A673 (cell line): ENCODE measurements around the gene WNT11.

Experiments
- CTCF ChIP-seq: fragments of 300-800, 200-600 bp; sonication (generic); conservative IDR thresholded peaks from 2 replicates; pipeline ENCODE4 v1.5.1; 2017; ENCODE audit warnings: low read depth, mild to moderate bottlenecking, antibody characterized with exemption, low read length, moderate library complexity, mixed read lengths
- EZH2 ChIP-seq: fragments of 200-600 bp; sonication (generic); IDR thresholded peaks from 2 replicates; pipeline ENCODE4 v1.6.1; 2017; ENCODE audit warnings: borderline replicate concordance, low read depth, mild to moderate bottlenecking, mixed read lengths, antibody characterized with exemption, low read length; ENCODE audit not compliant: poor library complexity, severe bottlenecking

- no peak for TF ChIP-seq CTCF
- TF ChIP-seq EZH2, result no peak
These were observed 5.2 kb downstream of the WNT11 start for GRCh38 chr11:76201056-76201455.
